WTC11 (cell line): Measurements from ENCODE around the gene SLC2A9. TPM values are rescaled to one million over a fixed set of nuclear protein-coding genes. Genes with fewer than 3 reads are reported as not detected.

Experiments
- ATAC-seq: fragments of 200-7000 bp; cut with Tn5 transposase; 2 replicates; pipeline ENCODE4 v1.10.0; 2021; ENCODE audit warnings: mild to moderate bottlenecking, moderate library complexity
- CTCF ChIA-PET: fragments of 300-600 bp; sonication (Branson Sonifier 250); formaldehyde crosslinking; loops from one replicate; lab custom pipeline; 2021; ENCODE audit warnings: antibody characterized with exemption; lab: Charles Lee
- POLR2A ChIA-PET: fragments of 350-600 bp; sonication (Branson Sonifier 250); formaldehyde crosslinking; loops from one replicate; lab custom pipeline; 2021; ENCODE audit warnings: antibody characterized with exemption; lab: Charles Lee
- DNase-seq: peaks from one replicate; pipeline ENCODE4 v3.0.0; 2021; ENCODE audit warnings: low spot score
- H3K27ac Mint-ChIP-seq: 2 replicates; pipeline ENCODE4 v1.8.0; 2021; ENCODE audit warnings: mixed read lengths
- H3K27me3 Mint-ChIP-seq: 2 replicates; pipeline ENCODE4 v1.8.0; 2021; ENCODE audit warnings: low read depth, mild to moderate bottlenecking, moderate library complexity, mixed read lengths
- H3K36me3 Mint-ChIP-seq: 2 replicates; pipeline ENCODE4 v1.8.0; 2021; ENCODE audit warnings: mixed read lengths
- H3K4me1 Mint-ChIP-seq: 2 replicates; pipeline ENCODE4 v1.8.0; 2022; ENCODE audit warnings: mixed read lengths
- H3K4me3 Mint-ChIP-seq: 2 replicates; pipeline ENCODE4 v1.8.0; 2021; ENCODE audit warnings: mild to moderate bottlenecking, moderate library complexity, mixed read lengths
- H3K9me3 Mint-ChIP-seq: 2 replicates; pipeline ENCODE4 v1.8.0; 2021; ENCODE audit warnings: mixed read lengths
- CBFB ChIP-seq: sonication (generic); formaldehyde crosslinking; IDR thresholded peaks from 2 replicates; pipeline ENCODE4 v1.8.1; 2022; ENCODE audit warnings: mild to moderate bottlenecking, low read depth, missing genetic modification reagents
- CREB1 ChIP-seq: sonication (generic); formaldehyde crosslinking; IDR thresholded peaks from 2 replicates; pipeline ENCODE4 v1.8.0; 2023; ENCODE audit warnings: mild to moderate bottlenecking, missing genetic modification reagents
- ELF4 ChIP-seq: sonication (generic); formaldehyde crosslinking; IDR thresholded peaks from 2 replicates; pipeline ENCODE4 v1.8.1; 2022; ENCODE audit warnings: low read depth, mild to moderate bottlenecking, moderate library complexity, missing genetic modification reagents
- FOXJ3 ChIP-seq: sonication (generic); formaldehyde crosslinking; IDR thresholded peaks from 2 replicates; pipeline ENCODE4 v1.9.0; 2021; ENCODE audit warnings: missing genetic modification reagents, mild to moderate bottlenecking, borderline replicate concordance
- FOXK1 ChIP-seq: sonication (generic); formaldehyde crosslinking; IDR thresholded peaks from 2 replicates; pipeline ENCODE4 v1.8.0; 2022; ENCODE audit warnings: mild to moderate bottlenecking, moderate library complexity, missing genetic modification reagents
- HMGA2 ChIP-seq: fragments of 250-450 bp; sonication (Bioruptor Pico); IDR thresholded peaks from 2 replicates; pipeline ENCODE4 v1.4.0; 2021; ENCODE audit warnings: mild to moderate bottlenecking, moderate library complexity
- IRF2 ChIP-seq: sonication (generic); formaldehyde crosslinking; IDR thresholded peaks from 2 replicates; pipeline ENCODE4 v1.8.0; 2022; ENCODE audit warnings: low read depth, missing genetic modification reagents, borderline replicate concordance
- JUN ChIP-seq: sonication (generic); formaldehyde crosslinking; IDR thresholded peaks from 2 replicates; pipeline ENCODE4 v1.8.0; 2023; ENCODE audit warnings: mild to moderate bottlenecking, missing genetic modification reagents
- MYBL2 ChIP-seq: sonication (generic); formaldehyde crosslinking; IDR thresholded peaks from 2 replicates; pipeline ENCODE4 v1.8.1; 2023; ENCODE audit warnings: mild to moderate bottlenecking, moderate library complexity, missing genetic modification reagents
- TEAD4 ChIP-seq: sonication (generic); formaldehyde crosslinking; IDR thresholded peaks from 2 replicates; pipeline ENCODE4 v1.8.0; 2022; ENCODE audit warnings: mild to moderate bottlenecking, missing genetic modification reagents
- total RNA-seq: library from RNA; stranded (reverse); gene quantifications from 3 replicates; pipeline ENCODE4 v1.2.3, GENCODE V29; 2021
- TF ChIP-seq, protein P1 (sequence below): sonication (generic); formaldehyde crosslinking; IDR thresholded peaks from 2 replicates; pipeline ENCODE4 v1.8.1; 2023; ENCODE audit warnings: mild to moderate bottlenecking, moderate library complexity, missing genetic modification reagents
- TF ChIP-seq, protein P2 (sequence below): fragments of 200-600 bp; IDR thresholded peaks from 2 replicates; pipeline ENCODE4 v1.8.0; 2022; ENCODE audit warnings: antibody characterized with exemption
- TF ChIP-seq, protein P3 (sequence below): sonication (generic); formaldehyde crosslinking; IDR thresholded peaks from 2 replicates; pipeline ENCODE4 v1.8.1; 2023; ENCODE audit warnings: mild to moderate bottlenecking, missing genetic modification reagents
- TF ChIP-seq, protein P4 (sequence below): sonication (generic); formaldehyde crosslinking; IDR thresholded peaks from 2 replicates; pipeline ENCODE4 v1.8.0; 2022; ENCODE audit warnings: mild to moderate bottlenecking, missing genetic modification reagents
- TF ChIP-seq, protein P5 (sequence below): sonication (generic); formaldehyde crosslinking; conservative IDR thresholded peaks from 2 replicates; pipeline ENCODE4 v1.8.1; 2022; ENCODE audit warnings: mild to moderate bottlenecking, missing genetic modification reagents
- TF ChIP-seq, protein P6 (sequence below): sonication (generic); formaldehyde crosslinking; IDR thresholded peaks from 2 replicates; pipeline ENCODE4 v1.8.0; 2022; ENCODE audit warnings: missing genetic modification reagents
- TF ChIP-seq, protein P7 (sequence below): fragments of 250-450 bp; sonication (Bioruptor Pico); IDR thresholded peaks from 2 replicates; pipeline ENCODE4 v1.9.0; 2021; ENCODE audit warnings: mild to moderate bottlenecking
- TF ChIP-seq, protein P8 (sequence below): sonication (generic); formaldehyde crosslinking; IDR thresholded peaks from 2 replicates; pipeline ENCODE4 v1.8.0; 2023; ENCODE audit warnings: missing genetic modification reagents, mild to moderate bottlenecking, borderline replicate concordance

SLC2A9 gene
- total RNA-seq, 1 experiment from 2014 or later, result not detected

DNA sequence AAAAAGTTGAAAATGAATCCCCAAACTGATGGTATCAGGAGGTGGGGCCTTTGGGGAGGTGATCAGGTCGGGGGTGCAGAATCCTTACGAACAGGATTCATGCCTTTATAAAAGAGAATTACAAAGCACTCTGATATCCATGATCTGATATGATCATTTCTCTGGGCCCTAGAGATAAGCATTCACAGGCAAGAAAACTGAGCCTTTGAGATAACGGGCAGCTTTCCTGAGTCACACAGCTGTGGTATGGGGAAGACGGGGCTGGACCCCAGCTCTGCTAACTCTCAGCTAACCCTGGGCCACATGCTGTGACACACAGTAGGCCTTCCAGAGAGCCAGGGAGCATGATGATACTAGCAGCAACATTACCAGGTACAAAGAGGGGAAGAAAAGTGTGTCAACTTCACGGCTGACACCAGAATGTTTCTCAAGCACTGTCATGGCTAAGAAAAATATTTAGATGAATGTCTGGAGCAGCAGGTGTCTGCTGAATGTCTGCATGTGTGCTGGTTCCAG, 85.1 kb downstream of the SLC2A9 start:
- H3K27me3 Mint-ChIP-seq, result peaks cover 14% of the 10 kb centered on the region
- DNase-seq, result no peak
- ChIA-PET CTCF (no interaction called here), POLR2A (no interaction called here)
- ATAC-seq, result no peak
- TF ChIP-seq, protein P1, sequence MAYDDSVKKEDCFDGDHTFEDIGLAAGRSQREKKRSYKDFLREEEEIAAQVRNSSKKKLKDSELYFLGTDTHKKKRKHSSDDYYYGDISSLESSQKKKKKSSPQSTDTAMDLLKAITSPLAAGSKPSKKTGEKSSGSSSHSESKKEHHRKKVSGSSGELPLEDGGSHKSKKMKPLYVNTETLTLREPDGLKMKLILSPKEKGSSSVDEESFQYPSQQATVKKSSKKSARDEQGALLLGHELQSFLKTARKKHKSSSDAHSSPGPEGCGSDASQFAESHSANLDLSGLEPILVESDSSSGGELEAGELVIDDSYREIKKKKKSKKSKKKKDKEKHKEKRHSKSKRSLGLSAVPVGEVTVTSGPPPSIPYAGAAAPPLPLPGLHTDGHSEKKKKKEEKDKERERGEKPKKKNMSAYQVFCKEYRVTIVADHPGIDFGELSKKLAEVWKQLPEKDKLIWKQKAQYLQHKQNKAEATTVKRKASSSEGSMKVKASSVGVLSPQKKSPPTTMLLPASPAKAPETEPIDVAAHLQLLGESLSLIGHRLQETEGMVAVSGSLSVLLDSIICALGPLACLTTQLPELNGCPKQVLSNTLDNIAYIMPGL (CRISPR knock-in tag), result no peak
- TF ChIP-seq, protein P2, sequence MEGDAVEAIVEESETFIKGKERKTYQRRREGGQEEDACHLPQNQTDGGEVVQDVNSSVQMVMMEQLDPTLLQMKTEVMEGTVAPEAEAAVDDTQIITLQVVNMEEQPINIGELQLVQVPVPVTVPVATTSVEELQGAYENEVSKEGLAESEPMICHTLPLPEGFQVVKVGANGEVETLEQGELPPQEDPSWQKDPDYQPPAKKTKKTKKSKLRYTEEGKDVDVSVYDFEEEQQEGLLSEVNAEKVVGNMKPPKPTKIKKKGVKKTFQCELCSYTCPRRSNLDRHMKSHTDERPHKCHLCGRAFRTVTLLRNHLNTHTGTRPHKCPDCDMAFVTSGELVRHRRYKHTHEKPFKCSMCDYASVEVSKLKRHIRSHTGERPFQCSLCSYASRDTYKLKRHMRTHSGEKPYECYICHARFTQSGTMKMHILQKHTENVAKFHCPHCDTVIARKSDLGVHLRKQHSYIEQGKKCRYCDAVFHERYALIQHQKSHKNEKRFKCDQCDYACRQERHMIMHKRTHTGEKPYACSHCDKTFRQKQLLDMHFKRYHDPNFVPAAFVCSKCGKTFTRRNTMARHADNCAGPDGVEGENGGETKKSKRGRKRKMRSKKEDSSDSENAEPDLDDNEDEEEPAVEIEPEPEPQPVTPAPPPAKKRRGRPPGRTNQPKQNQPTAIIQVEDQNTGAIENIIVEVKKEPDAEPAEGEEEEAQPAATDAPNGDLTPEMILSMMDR, result no peak
- TF ChIP-seq MYBL2 (CRISPR knock-in tag) (no peak), TEAD4 (CRISPR knock-in tag) (no peak), FOXK1 (no peak), HMGA2 (CRISPR knock-in tag) (no peak), FOXJ3 (CRISPR knock-in tag) (no peak), ELF4 (CRISPR knock-in tag) (no peak), CREB1 (CRISPR knock-in tag) (no peak), JUN (no peak), IRF2 (no peak), CBFB (no peak)
- TF ChIP-seq, protein P3, sequence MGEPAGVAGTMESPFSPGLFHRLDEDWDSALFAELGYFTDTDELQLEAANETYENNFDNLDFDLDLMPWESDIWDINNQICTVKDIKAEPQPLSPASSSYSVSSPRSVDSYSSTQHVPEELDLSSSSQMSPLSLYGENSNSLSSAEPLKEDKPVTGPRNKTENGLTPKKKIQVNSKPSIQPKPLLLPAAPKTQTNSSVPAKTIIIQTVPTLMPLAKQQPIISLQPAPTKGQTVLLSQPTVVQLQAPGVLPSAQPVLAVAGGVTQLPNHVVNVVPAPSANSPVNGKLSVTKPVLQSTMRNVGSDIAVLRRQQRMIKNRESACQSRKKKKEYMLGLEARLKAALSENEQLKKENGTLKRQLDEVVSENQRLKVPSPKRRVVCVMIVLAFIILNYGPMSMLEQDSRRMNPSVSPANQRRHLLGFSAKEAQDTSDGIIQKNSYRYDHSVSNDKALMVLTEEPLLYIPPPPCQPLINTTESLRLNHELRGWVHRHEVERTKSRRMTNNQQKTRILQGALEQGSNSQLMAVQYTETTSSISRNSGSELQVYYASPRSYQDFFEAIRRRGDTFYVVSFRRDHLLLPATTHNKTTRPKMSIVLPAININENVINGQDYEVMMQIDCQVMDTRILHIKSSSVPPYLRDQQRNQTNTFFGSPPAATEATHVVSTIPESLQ (CRISPR knock-in tag), result no peak
- TF ChIP-seq, protein P4, sequence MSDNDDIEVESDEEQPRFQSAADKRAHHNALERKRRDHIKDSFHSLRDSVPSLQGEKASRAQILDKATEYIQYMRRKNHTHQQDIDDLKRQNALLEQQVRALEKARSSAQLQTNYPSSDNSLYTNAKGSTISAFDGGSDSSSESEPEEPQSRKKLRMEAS (CRISPR knock-in tag), result no peak
- TF ChIP-seq, protein P5, sequence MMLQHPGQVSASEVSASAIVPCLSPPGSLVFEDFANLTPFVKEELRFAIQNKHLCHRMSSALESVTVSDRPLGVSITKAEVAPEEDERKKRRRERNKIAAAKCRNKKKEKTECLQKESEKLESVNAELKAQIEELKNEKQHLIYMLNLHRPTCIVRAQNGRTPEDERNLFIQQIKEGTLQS (CRISPR knock-in tag), result no peak
- TF ChIP-seq, protein P6, sequence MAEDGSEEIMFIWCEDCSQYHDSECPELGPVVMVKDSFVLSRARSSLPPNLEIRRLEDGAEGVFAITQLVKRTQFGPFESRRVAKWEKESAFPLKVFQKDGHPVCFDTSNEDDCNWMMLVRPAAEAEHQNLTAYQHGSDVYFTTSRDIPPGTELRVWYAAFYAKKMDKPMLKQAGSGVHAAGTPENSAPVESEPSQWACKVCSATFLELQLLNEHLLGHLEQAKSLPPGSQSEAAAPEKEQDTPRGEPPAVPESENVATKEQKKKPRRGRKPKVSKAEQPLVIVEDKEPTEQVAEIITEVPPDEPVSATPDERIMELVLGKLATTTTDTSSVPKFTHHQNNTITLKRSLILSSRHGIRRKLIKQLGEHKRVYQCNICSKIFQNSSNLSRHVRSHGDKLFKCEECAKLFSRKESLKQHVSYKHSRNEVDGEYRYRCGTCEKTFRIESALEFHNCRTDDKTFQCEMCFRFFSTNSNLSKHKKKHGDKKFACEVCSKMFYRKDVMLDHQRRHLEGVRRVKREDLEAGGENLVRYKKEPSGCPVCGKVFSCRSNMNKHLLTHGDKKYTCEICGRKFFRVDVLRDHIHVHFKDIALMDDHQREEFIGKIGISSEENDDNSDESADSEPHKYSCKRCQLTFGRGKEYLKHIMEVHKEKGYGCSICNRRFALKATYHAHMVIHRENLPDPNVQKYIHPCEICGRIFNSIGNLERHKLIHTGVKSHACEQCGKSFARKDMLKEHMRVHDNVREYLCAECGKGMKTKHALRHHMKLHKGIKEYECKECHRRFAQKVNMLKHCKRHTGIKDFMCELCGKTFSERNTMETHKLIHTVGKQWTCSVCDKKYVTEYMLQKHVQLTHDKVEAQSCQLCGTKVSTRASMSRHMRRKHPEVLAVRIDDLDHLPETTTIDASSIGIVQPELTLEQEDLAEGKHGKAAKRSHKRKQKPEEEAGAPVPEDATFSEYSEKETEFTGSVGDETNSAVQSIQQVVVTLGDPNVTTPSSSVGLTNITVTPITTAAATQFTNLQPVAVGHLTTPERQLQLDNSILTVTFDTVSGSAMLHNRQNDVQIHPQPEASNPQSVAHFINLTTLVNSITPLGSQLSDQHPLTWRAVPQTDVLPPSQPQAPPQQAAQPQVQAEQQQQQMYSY (CRISPR knock-in tag), result no peak
- TF ChIP-seq, protein P7, sequence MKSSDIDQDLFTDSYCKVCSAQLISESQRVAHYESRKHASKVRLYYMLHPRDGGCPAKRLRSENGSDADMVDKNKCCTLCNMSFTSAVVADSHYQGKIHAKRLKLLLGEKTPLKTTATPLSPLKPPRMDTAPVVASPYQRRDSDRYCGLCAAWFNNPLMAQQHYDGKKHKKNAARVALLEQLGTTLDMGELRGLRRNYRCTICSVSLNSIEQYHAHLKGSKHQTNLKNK (CRISPR knock-in tag), result no peak
- TF ChIP-seq, protein P8, sequence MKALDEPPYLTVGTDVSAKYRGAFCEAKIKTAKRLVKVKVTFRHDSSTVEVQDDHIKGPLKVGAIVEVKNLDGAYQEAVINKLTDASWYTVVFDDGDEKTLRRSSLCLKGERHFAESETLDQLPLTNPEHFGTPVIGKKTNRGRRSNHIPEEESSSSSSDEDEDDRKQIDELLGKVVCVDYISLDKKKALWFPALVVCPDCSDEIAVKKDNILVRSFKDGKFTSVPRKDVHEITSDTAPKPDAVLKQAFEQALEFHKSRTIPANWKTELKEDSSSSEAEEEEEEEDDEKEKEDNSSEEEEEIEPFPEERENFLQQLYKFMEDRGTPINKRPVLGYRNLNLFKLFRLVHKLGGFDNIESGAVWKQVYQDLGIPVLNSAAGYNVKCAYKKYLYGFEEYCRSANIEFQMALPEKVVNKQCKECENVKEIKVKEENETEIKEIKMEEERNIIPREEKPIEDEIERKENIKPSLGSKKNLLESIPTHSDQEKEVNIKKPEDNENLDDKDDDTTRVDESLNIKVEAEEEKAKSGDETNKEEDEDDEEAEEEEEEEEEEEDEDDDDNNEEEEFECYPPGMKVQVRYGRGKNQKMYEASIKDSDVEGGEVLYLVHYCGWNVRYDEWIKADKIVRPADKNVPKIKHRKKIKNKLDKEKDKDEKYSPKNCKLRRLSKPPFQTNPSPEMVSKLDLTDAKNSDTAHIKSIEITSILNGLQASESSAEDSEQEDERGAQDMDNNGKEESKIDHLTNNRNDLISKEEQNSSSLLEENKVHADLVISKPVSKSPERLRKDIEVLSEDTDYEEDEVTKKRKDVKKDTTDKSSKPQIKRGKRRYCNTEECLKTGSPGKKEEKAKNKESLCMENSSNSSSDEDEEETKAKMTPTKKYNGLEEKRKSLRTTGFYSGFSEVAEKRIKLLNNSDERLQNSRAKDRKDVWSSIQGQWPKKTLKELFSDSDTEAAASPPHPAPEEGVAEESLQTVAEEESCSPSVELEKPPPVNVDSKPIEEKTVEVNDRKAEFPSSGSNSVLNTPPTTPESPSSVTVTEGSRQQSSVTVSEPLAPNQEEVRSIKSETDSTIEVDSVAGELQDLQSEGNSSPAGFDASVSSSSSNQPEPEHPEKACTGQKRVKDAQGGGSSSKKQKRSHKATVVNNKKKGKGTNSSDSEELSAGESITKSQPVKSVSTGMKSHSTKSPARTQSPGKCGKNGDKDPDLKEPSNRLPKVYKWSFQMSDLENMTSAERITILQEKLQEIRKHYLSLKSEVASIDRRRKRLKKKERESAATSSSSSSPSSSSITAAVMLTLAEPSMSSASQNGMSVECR (CRISPR knock-in tag), result no peak
- no peaks in the 10 kb centered on the region for H3K36me3 Mint-ChIP-seq
- H3K27ac Mint-ChIP-seq, result no peak overlapping the region
- H3K4me1 Mint-ChIP-seq, result peaks cover 32% of the 10 kb centered on the region
- H3K9me3 Mint-ChIP-seq, result peaks cover 4% of the 10 kb centered on the region; the same call in 1 of the 2 replicates
- H3K4me3 Mint-ChIP-seq, result no peak overlapping the region
